ENCODE measurements around the gene IPP.

The IPP gene

DNA sequence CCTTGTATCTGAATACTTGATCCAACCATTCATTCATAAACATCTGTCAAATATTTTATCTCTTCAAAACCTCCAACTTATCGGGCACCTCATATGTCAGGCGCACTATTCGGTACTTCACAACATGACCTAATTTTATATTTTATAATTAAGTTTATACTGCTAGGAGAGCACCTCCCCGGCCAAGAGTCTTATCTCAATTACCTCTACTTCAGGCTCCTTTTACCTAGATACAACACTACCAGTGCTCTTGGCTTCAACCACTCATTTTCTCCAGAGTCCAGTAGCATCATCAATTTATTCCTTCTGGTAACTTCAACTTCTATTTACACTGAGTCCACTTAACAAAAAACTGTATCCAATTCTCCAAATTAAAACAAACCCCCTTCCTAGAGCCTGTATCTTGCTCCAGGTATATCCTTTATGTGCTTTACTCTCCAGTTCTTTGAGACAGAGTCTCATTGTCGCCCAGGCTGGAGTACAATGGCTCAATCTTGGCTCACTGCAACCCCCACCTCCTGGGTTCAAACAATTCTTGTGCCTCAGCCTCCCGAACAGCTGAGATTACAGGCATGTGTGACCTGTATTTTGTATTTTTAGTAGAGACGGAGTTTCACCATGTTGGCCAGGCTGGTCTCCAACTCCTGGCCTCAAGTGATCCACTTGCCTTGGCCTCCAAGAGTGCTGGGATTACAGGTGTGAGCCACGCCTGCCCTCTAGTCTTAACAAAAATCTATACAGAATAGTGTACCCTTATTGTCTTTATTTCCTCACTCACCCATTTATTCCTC, 82.9 kb downstream of the IPP start:
- H3K27ac ChIP-seq = no peak overlapping the region
- H3K4me2 ChIP-seq (ENCODE audit: low read length) = no peak overlapping the region
- no peak overlapping the region for H2AFZ ChIP-seq
- H3K27me3 ChIP-seq (ENCODE audit: control insufficient read depth, insufficient read depth, low read length) = no peaks in the 10 kb centered on the region
- H3K36me3 ChIP-seq (ENCODE audit: control insufficient read depth, insufficient read depth, low read length) = no peaks in the 10 kb centered on the region
- TF ChIP-seq CTCF (IDR thresholded peaks at IDR 0.05) = no peak
- peaks cover 3% of the 10 kb centered on the region for H3K4me1 ChIP-seq
- no peak overlapping the region for H3K4me3 ChIP-seq (ENCODE audit: low read depth, low read length)
- no peaks in the 10 kb centered on the region for H3K9me3 ChIP-seq (ENCODE audit: control insufficient read depth, low read length)
- peaks cover 35% of the 10 kb centered on the region for H3K79me2 ChIP-seq
- H3K9ac ChIP-seq = no peak overlapping the region

- no peak overlapping the region for H3K4me3 ChIP-seq (ENCODE audit: low read depth, low read length)
- H3K27ac ChIP-seq = no peak overlapping the region
- no peak overlapping the region for H3K9ac ChIP-seq
- no peak for TF ChIP-seq CTCF (IDR thresholded peaks at IDR 0.05)
- peaks cover 33% of the 10 kb centered on the region for H3K79me2 ChIP-seq
- H3K4me2 ChIP-seq (ENCODE audit: low read length) = no peak overlapping the region
- H2AFZ ChIP-seq = no peak overlapping the region
- H3K9me3 ChIP-seq (ENCODE audit: control insufficient read depth, low read length) = no peaks in the 10 kb centered on the region
- H3K4me1 ChIP-seq = peaks cover 3% of the 10 kb centered on the region
- H3K36me3 ChIP-seq (ENCODE audit: control insufficient read depth, insufficient read depth, low read length) = no peaks in the 10 kb centered on the region
- no peaks in the 10 kb centered on the region for H3K27me3 ChIP-seq (ENCODE audit: control insufficient read depth, insufficient read depth, low read length)
These were observed 83.6 kb downstream of the IPP start for GRCh38 chr1:45666836-45667235.

DNA sequence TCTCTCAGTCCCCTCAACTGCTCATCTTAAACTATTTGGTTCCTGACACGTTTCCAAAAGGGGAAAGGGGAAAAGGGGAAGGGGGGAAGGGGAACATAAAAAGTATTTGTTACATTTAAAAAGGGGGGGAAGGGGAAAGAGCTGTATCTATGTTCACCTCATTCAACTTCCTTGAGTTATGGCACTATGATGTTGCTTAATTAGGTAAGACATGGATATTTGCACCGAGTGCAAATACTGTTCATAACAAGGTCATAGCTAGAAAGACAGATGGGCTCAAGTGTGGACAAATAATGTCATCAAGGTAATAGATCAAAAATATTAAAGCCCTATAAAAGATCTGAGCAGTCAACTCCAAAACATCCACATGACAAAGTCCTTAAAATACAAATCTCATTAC, 90.1 kb downstream of the IPP start:
- Histone ChIP-seq H3K79me2 (peaks cover 9% of the 10 kb centered on the region), H3K4me1 (no peaks in the 10 kb centered on the region), H3K27ac (no peak overlapping the region), H3K9ac (no peak overlapping the region), H3K36me3 (ENCODE audit: control insufficient read depth, insufficient read depth, low read length) (no peaks in the 10 kb centered on the region), H3K9me3 (ENCODE audit: control insufficient read depth, low read length) (no peaks in the 10 kb centered on the region), H3K4me2 (ENCODE audit: low read length) (no peak overlapping the region), H2AFZ (no peak overlapping the region), H3K27me3 (ENCODE audit: control insufficient read depth, insufficient read depth, low read length) (no peaks in the 10 kb centered on the region), H3K4me3 (ENCODE audit: low read depth, low read length) (no peak overlapping the region)
- TF ChIP-seq CTCF (IDR thresholded peaks at IDR 0.05) = no peak

- no peak overlapping the region for H3K9ac ChIP-seq
- no peak overlapping the region for H3K4me3 ChIP-seq (ENCODE audit: low read depth, low read length)
- H2AFZ ChIP-seq = no peak overlapping the region
- no peak for TF ChIP-seq CTCF (IDR thresholded peaks at IDR 0.05)
- H3K36me3 ChIP-seq (ENCODE audit: control insufficient read depth, insufficient read depth, low read length) = no peaks in the 10 kb centered on the region
- H3K9me3 ChIP-seq (ENCODE audit: control insufficient read depth, low read length) = no peaks in the 10 kb centered on the region
- no peaks in the 10 kb centered on the region for H3K27me3 ChIP-seq (ENCODE audit: control insufficient read depth, insufficient read depth, low read length)
- peaks cover 6% of the 10 kb centered on the region for H3K79me2 ChIP-seq
- no peak overlapping the region for H3K27ac ChIP-seq
- H3K4me2 ChIP-seq (ENCODE audit: low read length) = no peak overlapping the region
- no peaks in the 10 kb centered on the region for H3K4me1 ChIP-seq
These were observed 91.2 kb downstream of the IPP start for GRCh38 chr1:45659222-45659621.

DNA sequence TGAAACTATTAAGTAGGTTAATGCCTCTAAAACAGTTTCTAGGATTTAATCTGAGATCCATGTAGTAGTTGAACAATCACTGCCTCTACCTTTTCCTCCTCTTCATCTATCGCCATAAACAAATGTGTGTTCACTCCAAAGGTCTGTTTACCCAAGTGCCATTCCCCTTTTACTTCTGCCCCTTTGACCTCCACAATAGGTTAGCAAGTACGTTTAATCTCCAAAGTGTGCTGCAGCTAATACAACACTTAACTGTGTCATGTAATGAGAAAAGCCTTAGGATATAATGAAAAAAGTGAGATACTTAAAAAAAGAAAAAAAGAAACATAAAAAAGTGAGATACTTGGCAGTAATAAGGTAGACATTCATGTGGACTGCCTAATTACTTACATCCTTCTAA, 92.3 kb downstream of the IPP start:
- H3K4me2 ChIP-seq (ENCODE audit: low read length) = no peak overlapping the region
- no peaks in the 10 kb centered on the region for H3K9me3 ChIP-seq (ENCODE audit: control insufficient read depth, low read length)
- H3K27me3 ChIP-seq (ENCODE audit: control insufficient read depth, insufficient read depth, low read length) = no peaks in the 10 kb centered on the region
- H3K36me3 ChIP-seq (ENCODE audit: control insufficient read depth, insufficient read depth, low read length) = no peaks in the 10 kb centered on the region
- H3K27ac ChIP-seq = no peak overlapping the region
- no peak overlapping the region for H2AFZ ChIP-seq
- peaks cover 5% of the 10 kb centered on the region for H3K79me2 ChIP-seq
- no peak for TF ChIP-seq CTCF (IDR thresholded peaks at IDR 0.05)
- no peak overlapping the region for H3K4me3 ChIP-seq (ENCODE audit: low read depth, low read length)
- H3K9ac ChIP-seq = no peak overlapping the region
- H3K4me1 ChIP-seq = no peaks in the 10 kb centered on the region
